Naive thymus-derived CD4-positive, alpha-beta T cell (primary cell): Measurements from ENCODE around the gene ANGPTL2. TPM values are rescaled to one million over a fixed set of nuclear protein-coding genes. Genes with fewer than 3 reads are reported as not detected.

ENCODE experiments used
- ATAC-seq: fragments of 150-1000 bp; cut with Tn5 transposase; 2 replicates; pipeline ENCODE4 v1.10.0; 2021; ENCODE audit warnings: mild to moderate bottlenecking, moderate library complexity
- CTCF ChIA-PET: fragments of 350-600 bp; sonication (Branson Sonifier 250); formaldehyde crosslinking; loops from one replicate; lab custom pipeline; 2021; ENCODE audit warnings: antibody characterized with exemption; lab: Charles Lee
- POLR2A ChIA-PET: fragments of 350-600 bp; sonication (Branson Sonifier 250); formaldehyde crosslinking; loops from one replicate; lab custom pipeline; 2021; ENCODE audit warnings: antibody characterized with exemption, inconsistent platforms; lab: Charles Lee
- DNase-seq, 9 donors: peaks; one replicate each; pipeline versions ENCODE4 v3.0.0 to v3.0.0-alpha.2; 2020 to 2022; ENCODE audit warnings: mixed read lengths in 1 of 9
- H3K27ac ChIP-seq: one replicate; pipeline ENCODE4 v1.7.0; 2013; ENCODE audit warnings: mild to moderate bottlenecking, low read depth, low read length, moderate library complexity
- H3K27me3 ChIP-seq, 2 donors: one replicate each; pipeline ENCODE4 v1.7.0; 2013; ENCODE audit warnings: low read length in 2 of 2, mild to moderate bottlenecking in 2 of 2, moderate library complexity in 2 of 2; ENCODE audit not compliant: control insufficient read depth in 2 of 2, insufficient read depth in 2 of 2
- H3K36me3 ChIP-seq, 3 experiments: 1 replicate in 2 of 3; 2 replicates in 1 of 3; pipeline ENCODE4 v1.7.0; 2013; ENCODE audit warnings: low read length in 3 of 3, mild to moderate bottlenecking in 3 of 3, moderate library complexity in 1 of 3; ENCODE audit not compliant: insufficient read depth in 3 of 3, control insufficient read depth in 2 of 3
- H3K4me1 ChIP-seq, 2 donors: one replicate each; pipeline ENCODE4 v1.7.0; 2013; ENCODE audit warnings: low read length in 2 of 2, mild to moderate bottlenecking in 2 of 2, moderate library complexity in 1 of 2; ENCODE audit not compliant: control insufficient read depth in 2 of 2, insufficient read depth in 2 of 2
- H3K4me3 ChIP-seq: 2 replicates; pipeline ENCODE4 v1.7.0; 2013; ENCODE audit warnings: mild to moderate bottlenecking, low read length
- H3K9me3 ChIP-seq, 3 experiments: 1 replicate in 2 of 3; 2 replicates in 1 of 3; pipeline ENCODE4 v1.7.0; 2013; ENCODE audit warnings: low read length in 3 of 3; ENCODE audit not compliant: control insufficient read depth in 2 of 3
- H3K27ac Mint-ChIP-seq, 9 donors: one replicate each; pipeline ENCODE4 v1.8.0; 2020 to 2022; ENCODE audit warnings: mixed read lengths in 9 of 9, mild to moderate bottlenecking in 8 of 9, moderate library complexity in 5 of 9, inconsistent platforms in 2 of 9
- H3K27me3 Mint-ChIP-seq, 5 donors: one replicate each; pipeline ENCODE4 v1.8.0; 2021 to 2022; ENCODE audit warnings: mixed read lengths in 5 of 5, mild to moderate bottlenecking in 1 of 5
- H3K36me3 Mint-ChIP-seq, 5 donors: one replicate each; pipeline ENCODE4 v1.8.0; 2020 to 2022; ENCODE audit warnings: mixed read lengths in 5 of 5, mild to moderate bottlenecking in 3 of 5, inconsistent platforms in 1 of 5
- H3K4me1 Mint-ChIP-seq, 7 donors: one replicate each; pipeline ENCODE4 v1.8.0; 2020 to 2022; ENCODE audit warnings: mixed read lengths in 7 of 7, mild to moderate bottlenecking in 3 of 7, inconsistent platforms in 1 of 7
- H3K4me3 Mint-ChIP-seq, 10 donors: one replicate each; pipeline ENCODE4 v1.8.0; 2020 to 2022; ENCODE audit warnings: mild to moderate bottlenecking in 10 of 10, mixed read lengths in 10 of 10, moderate library complexity in 6 of 10, inconsistent platforms in 2 of 10
- H3K9me3 Mint-ChIP-seq, 11 donors: one replicate each; pipeline ENCODE4 v1.8.0; 2020 to 2022; ENCODE audit warnings: mixed read lengths in 11 of 11, mild to moderate bottlenecking in 4 of 11, inconsistent platforms in 1 of 11, moderate library complexity in 1 of 11
- intact Hi-C, 2 donors: fragments of 100-400 bp; cut with micrococcal nuclease; formaldehyde crosslinking; loops; one replicate each; pipeline ENCODE4 v1.15.1; 2023
- polyA plus RNA-seq, 2 donors: library from polyadenylated mRNA; unstranded; fragments of 300-500 nt; fragmentation: Illumina TruSeq; gene quantifications; one replicate each; pipeline ENCODE4 v1.2.3, GENCODE V29; 2021
- total RNA-seq, 6 experiments: library from RNA in 5 of 6; stranded (reverse) in 5 of 6; gene quantifications; 1 replicate in 5 of 6; 2 replicates in 1 of 6; pipeline ENCODE4 v1.2.3 and lab custom pipeline; 2021 to 2026

ANGPTL2 gene
- total and polyA plus RNA-seq, 7 experiments from 2014 or later = not detected

GRCh38 chr9:127105805-127106465 lies 16.5 kb downstream of the ANGPTL2 start:
- Histone ChIP-seq H3K4me3 (no peak overlapping the region), H3K27me3 (no peaks in the 10 kb centered on the region), H3K36me3 (no peaks in the 10 kb centered on the region), H3K27ac (no peak overlapping the region), H3K9me3 (no peaks in the 10 kb centered on the region), H3K4me1 (no peaks in the 10 kb centered on the region)
- Mint-ChIP-seq H3K9me3 (no peaks in the 10 kb centered on the region), H3K27me3 (peaks cover 0 to 38% (median 0%) of the 10 kb centered on the region in 5 donors), H3K4me3 (no peak overlapping the region), H3K4me1 (peaks cover 0 to 2% (median 0%) of the 10 kb centered on the region in 7 donors), H3K27ac (no peak overlapping the region), H3K36me3 (peaks cover 0 to 7% (median 0%) of the 10 kb centered on the region in 5 donors)
- POLR2A ChIA-PET = no interaction called here
- ATAC-seq = no peak
- CTCF ChIA-PET = no interaction called here
- intact Hi-C loops = no loop called here
- DNase-seq = no peak

GRCh38 chr9:127104581-127105311 lies 17.7 kb downstream of the ANGPTL2 start:
- Mint-ChIP-seq H3K27ac (no peak overlapping the region), H3K9me3 (no peaks in the 10 kb centered on the region), H3K27me3 (peaks cover 0 to 26% (median 0%) of the 10 kb centered on the region in 5 donors), H3K4me3 (no peak overlapping the region), H3K36me3 (peaks cover 0 to 3% (median 0%) of the 10 kb centered on the region in 5 donors), H3K4me1 (peaks cover 0 to 2% (median 0%) of the 10 kb centered on the region in 7 donors)
- no peaks in the 10 kb centered on the region for H3K27me3 ChIP-seq
- no peaks in the 10 kb centered on the region for H3K9me3 ChIP-seq
- no peaks in the 10 kb centered on the region for H3K4me1 ChIP-seq
- no peak overlapping the region for H3K27ac ChIP-seq
- no peak for ATAC-seq
- ChIA-PET POLR2A (no interaction called here), CTCF (no interaction called here)
- no peak overlapping the region for H3K4me3 ChIP-seq
- no peaks in the 10 kb centered on the region for H3K36me3 ChIP-seq
- no peak for DNase-seq
- intact Hi-C loops = no loop called here

- Mint-ChIP-seq H3K27ac (no peak overlapping the region), H3K4me1 (peaks cover 0 to 2% (median 0%) of the 10 kb centered on the region in 7 donors), H3K27me3 (peaks cover 0 to 23% (median 0%) of the 10 kb centered on the region in 5 donors), H3K4me3 (no peak overlapping the region), H3K9me3 (no peaks in the 10 kb centered on the region), H3K36me3 (no peaks in the 10 kb centered on the region)
- DNase-seq (no peak), ATAC-seq (no peak)
- intact Hi-C loops = no loop called here
- CTCF ChIA-PET = interaction anchor here (0.7 kb wide), 1 partner anchor 94 kb away, joined by 3 read pairs; no protein-coding TSS in a partner anchor
- POLR2A ChIA-PET = no interaction called here
- no peaks in the 10 kb centered on the region for H3K4me1 ChIP-seq
- no peaks in the 10 kb centered on the region for H3K36me3 ChIP-seq
- H3K27ac ChIP-seq = no peak overlapping the region
- no peaks in the 10 kb centered on the region for H3K9me3 ChIP-seq
- no peaks in the 10 kb centered on the region for H3K27me3 ChIP-seq
- no peak overlapping the region for H3K4me3 ChIP-seq
These were observed 19.6 kb downstream of the ANGPTL2 start for GRCh38 chr9:127102788-127103187.

- ChIA-PET POLR2A (no interaction called here), CTCF (interaction anchor here (0.7 kb wide), 1 partner anchor 95 kb away, joined by 3 read pairs; no protein-coding TSS in a partner anchor)
- H3K9me3 ChIP-seq = no peaks in the 10 kb centered on the region
- Mint-ChIP-seq H3K27me3 (peaks cover 0 to 23% (median 0%) of the 10 kb centered on the region in 5 donors), H3K36me3 (no peaks in the 10 kb centered on the region), H3K9me3 (no peaks in the 10 kb centered on the region), H3K4me3 (no peak overlapping the region), H3K4me1 (peaks cover 0 to 2% (median 0%) of the 10 kb centered on the region in 7 donors), H3K27ac (no peak overlapping the region)
- no peaks in the 10 kb centered on the region for H3K27me3 ChIP-seq
- H3K36me3 ChIP-seq = no peaks in the 10 kb centered on the region
- ATAC-seq (no peak), DNase-seq (no peak)
- H3K4me3 ChIP-seq = no peak overlapping the region
- no peak overlapping the region for H3K27ac ChIP-seq
- intact Hi-C loops = no loop called here
- H3K4me1 ChIP-seq = no peaks in the 10 kb centered on the region
These were observed 20.3 kb downstream of the ANGPTL2 start for GRCh38 chr9:127102176-127102575.

GRCh38 chr9:127099664-127100063 lies 22.8 kb downstream of the ANGPTL2 start:
- Histone ChIP-seq H3K4me3 (no peak overlapping the region), H3K36me3 (no peaks in the 10 kb centered on the region), H3K27me3 (no peaks in the 10 kb centered on the region), H3K9me3 (no peaks in the 10 kb centered on the region), H3K4me1 (no peaks in the 10 kb centered on the region), H3K27ac (no peak overlapping the region)
- ATAC-seq (no peak), DNase-seq (no peak)
- no peak overlapping the region for H3K4me3 Mint-ChIP-seq
- CTCF ChIA-PET = no interaction called here
- H3K27ac Mint-ChIP-seq = no peak overlapping the region
- intact Hi-C loops = no loop called here
- peaks cover 0 to 2% (median 0%) of the 10 kb centered on the region in 7 donors for H3K4me1 Mint-ChIP-seq
- peaks cover 0 to 5% (median 0%) of the 10 kb centered on the region in 5 donors for H3K27me3 Mint-ChIP-seq
- POLR2A ChIA-PET = no interaction called here
- H3K9me3 Mint-ChIP-seq = no peaks in the 10 kb centered on the region
- H3K36me3 Mint-ChIP-seq = no peaks in the 10 kb centered on the region

GRCh38 chr9:127098916-127099553 lies 23.4 kb downstream of the ANGPTL2 start:
- DNase-seq = no peak
- peaks cover 0 to 2% (median 0%) of the 10 kb centered on the region in 7 donors for H3K4me1 Mint-ChIP-seq
- ChIA-PET CTCF (no interaction called here), POLR2A (no interaction called here)
- Histone ChIP-seq H3K4me3 (no peak overlapping the region), H3K4me1 (no peaks in the 10 kb centered on the region), H3K36me3 (no peaks in the 10 kb centered on the region), H3K27me3 (no peaks in the 10 kb centered on the region), H3K9me3 (no peaks in the 10 kb centered on the region), H3K27ac (no peak overlapping the region)
- no peak overlapping the region for H3K4me3 Mint-ChIP-seq
- no peaks in the 10 kb centered on the region for H3K9me3 Mint-ChIP-seq
- H3K27ac Mint-ChIP-seq = no peak overlapping the region
- ATAC-seq = no peak
- H3K27me3 Mint-ChIP-seq = peaks cover 0 to 5% (median 0%) of the 10 kb centered on the region in 5 donors
- H3K36me3 Mint-ChIP-seq = no peaks in the 10 kb centered on the region
- intact Hi-C loops = no loop called here
